ENCODE measurements around the gene AGO1.

AGO1 gene

GRCh38 chr1:35847935-35848565 lies 35.0 kb upstream of the AGO1 start:
- no peak overlapping the region for H3K9ac ChIP-seq

GRCh38 chr1:35850051-35850450 lies 33.0 kb upstream of the AGO1 start:
- Histone ChIP-seq H3K27me3 (ENCODE audit: insufficient read depth, low read depth) (no peaks in the 10 kb centered on the region), H4K20me1 (ENCODE audit: insufficient read depth) (no peaks in the 10 kb centered on the region), H3K27ac (no peak overlapping the region), H3K4me2 (no peak overlapping the region), H3K4me3 (IDR thresholded peaks at IDR 0.05; ENCODE audit: insufficient read depth, low read depth, low read length) (no peak overlapping the region), H3K79me2 (ENCODE audit: insufficient read depth, low read depth) (no peaks in the 10 kb centered on the region), H3K9ac (no peak overlapping the region), H3K4me1 (ENCODE audit: low read depth, poor library complexity, severe bottlenecking) (no peaks in the 10 kb centered on the region), H3K36me3 (ENCODE audit: insufficient read depth) (no peaks in the 10 kb centered on the region), H2AFZ (ENCODE audit: low read depth) (no peak overlapping the region)
- no peak for TF ChIP-seq CTCF (conservative IDR thresholded peaks at IDR 0.05; ENCODE audit: low read depth, low read length)

More at GRCh38 chr1:35847935-35848565, 35.0 kb upstream of the AGO1 start:
- Histone ChIP-seq H4K20me1 (ENCODE audit: insufficient read depth) (no peaks in the 10 kb centered on the region), H3K4me2 (no peak overlapping the region), H3K27ac (no peak overlapping the region), H2AFZ (ENCODE audit: low read depth) (no peak overlapping the region), H3K27me3 (ENCODE audit: insufficient read depth, low read depth) (no peaks in the 10 kb centered on the region), H3K79me2 (ENCODE audit: insufficient read depth, low read depth) (no peaks in the 10 kb centered on the region), H3K36me3 (ENCODE audit: insufficient read depth) (no peaks in the 10 kb centered on the region), H3K4me1 (ENCODE audit: low read depth, poor library complexity, severe bottlenecking) (no peaks in the 10 kb centered on the region), H3K4me3 (IDR thresholded peaks at IDR 0.05; ENCODE audit: insufficient read depth, low read depth, low read length) (no peak overlapping the region)
- no peak for TF ChIP-seq CTCF (conservative IDR thresholded peaks at IDR 0.05; ENCODE audit: low read depth, low read length)

DNA sequence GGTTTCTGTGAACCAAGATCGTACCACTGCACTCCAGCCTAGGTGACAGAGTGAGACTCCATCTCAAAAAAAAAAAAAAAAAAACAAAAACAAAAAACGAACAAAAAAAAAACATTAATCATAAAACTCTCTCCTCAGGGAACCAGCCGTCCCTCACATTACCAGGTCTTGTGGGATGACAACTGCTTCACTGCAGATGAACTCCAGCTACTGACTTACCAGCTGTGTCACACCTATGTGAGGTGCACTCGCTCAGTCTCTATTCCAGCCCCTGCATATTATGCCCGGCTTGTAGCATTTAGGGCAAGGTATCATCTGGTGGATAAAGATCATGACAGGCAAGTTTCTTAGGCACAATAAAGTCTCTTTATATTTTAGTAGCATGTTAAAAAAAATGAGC lies 32.3 kb upstream of the AGO1 start:
- H3K4me2 ChIP-seq, result no peak overlapping the region
- H3K4me3 ChIP-seq (IDR thresholded peaks at IDR 0.05; ENCODE audit: insufficient read depth, low read depth, low read length), result no peak overlapping the region
- no peaks in the 10 kb centered on the region for H4K20me1 ChIP-seq (ENCODE audit: insufficient read depth)
- H3K27me3 ChIP-seq (ENCODE audit: insufficient read depth, low read depth), result no peaks in the 10 kb centered on the region
- no peak overlapping the region for H3K27ac ChIP-seq
- TF ChIP-seq CTCF (conservative IDR thresholded peaks at IDR 0.05; ENCODE audit: low read depth, low read length), result no peak
- H3K36me3 ChIP-seq (ENCODE audit: insufficient read depth), result no peaks in the 10 kb centered on the region
- no peak overlapping the region for H2AFZ ChIP-seq (ENCODE audit: low read depth)
- no peaks in the 10 kb centered on the region for H3K79me2 ChIP-seq (ENCODE audit: insufficient read depth, low read depth)
- H3K9ac ChIP-seq, result no peak overlapping the region
- H3K4me1 ChIP-seq (ENCODE audit: low read depth, poor library complexity, severe bottlenecking), result no peaks in the 10 kb centered on the region

DNA sequence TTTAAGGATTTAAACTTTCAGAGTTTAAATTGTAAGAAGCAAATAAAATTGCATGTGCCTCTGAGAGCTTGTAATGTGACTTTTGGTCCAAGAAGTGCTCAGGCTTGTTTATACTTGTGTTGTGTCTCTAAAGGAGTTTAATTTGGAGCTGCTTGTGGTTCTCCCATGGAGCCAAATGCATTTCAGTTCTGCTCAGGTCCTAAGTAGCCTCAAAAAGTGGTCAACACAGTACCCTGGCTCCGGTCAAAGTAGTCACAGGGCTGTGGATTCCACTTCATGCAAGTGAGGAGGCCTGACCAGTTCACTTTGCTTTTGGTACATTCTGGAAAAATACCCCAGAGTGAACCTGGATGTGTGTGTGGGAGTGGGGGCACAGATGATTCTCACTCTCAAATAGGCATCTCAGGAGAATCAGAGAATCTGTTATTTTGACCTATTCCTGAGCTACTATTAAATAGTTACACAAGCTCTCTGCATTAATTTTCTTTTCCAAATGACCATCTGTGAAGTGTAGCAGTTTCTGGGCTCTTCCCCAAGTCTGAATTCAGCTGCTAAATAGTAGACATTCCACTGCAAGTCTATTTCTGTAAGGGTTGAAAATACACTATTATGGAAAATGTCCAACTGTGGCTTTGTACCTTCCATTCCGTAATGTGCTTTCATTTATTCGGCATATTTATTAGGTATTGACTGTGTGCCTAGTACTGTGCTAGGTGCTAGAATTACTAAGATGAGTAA lies 31.7 kb upstream of the AGO1 start:
- TF ChIP-seq CTCF (conservative IDR thresholded peaks at IDR 0.05; ENCODE audit: low read depth, low read length), result no peak
- H3K9ac ChIP-seq, result no peak overlapping the region
- H3K36me3 ChIP-seq (ENCODE audit: insufficient read depth), result no peaks in the 10 kb centered on the region
- no peak overlapping the region for H3K27ac ChIP-seq
- H3K79me2 ChIP-seq (ENCODE audit: insufficient read depth, low read depth), result no peaks in the 10 kb centered on the region
- H3K4me2 ChIP-seq, result no peak overlapping the region
- no peaks in the 10 kb centered on the region for H3K27me3 ChIP-seq (ENCODE audit: insufficient read depth, low read depth)
- no peaks in the 10 kb centered on the region for H4K20me1 ChIP-seq (ENCODE audit: insufficient read depth)
- no peak overlapping the region for H2AFZ ChIP-seq (ENCODE audit: low read depth)
- no peaks in the 10 kb centered on the region for H3K4me1 ChIP-seq (ENCODE audit: low read depth, poor library complexity, severe bottlenecking)
- H3K4me3 ChIP-seq (IDR thresholded peaks at IDR 0.05; ENCODE audit: insufficient read depth, low read depth, low read length), result no peak overlapping the region
